Vagina (tissue), 2 donors: ENCODE measurements around the gene STAP2. TPM values are rescaled to one million over a fixed set of nuclear protein-coding genes. Genes with fewer than 3 reads are reported as not detected.

Experiments used
- DNase-seq, 2 donors: peaks; one replicate each; pipeline ENCODE4 v3.0.0-alpha.2; 2017; ENCODE audit errors: extremely low spot score in 2 of 2
- H3K27ac ChIP-seq: fragments of 200-600 bp; sonication (generic); one replicate; pipeline ENCODE4 v1.5.1; 2019
- H3K27me3 ChIP-seq: fragments of 200-600 bp; sonication (generic); one replicate; pipeline ENCODE4 v1.5.1; 2019
- H3K36me3 ChIP-seq, 2 donors: fragments of 200-600 bp; sonication (generic); one replicate each; pipeline ENCODE4 v1.5.1; 2017 to 2019
- H3K4me1 ChIP-seq: fragments of 200-600 bp; sonication (generic); one replicate; pipeline ENCODE4 v1.5.1; 2019
- H3K4me3 ChIP-seq, 2 donors: fragments of 200-600 bp; sonication (generic); 1 replicate in 1 of 2; 2 replicates in 1 of 2; pipeline ENCODE4 v1.5.1; 2016 to 2019
- H3K9me3 ChIP-seq: fragments of 200-600 bp; sonication (generic); one replicate; pipeline ENCODE4 v1.5.1; 2019
- POLR2A ChIP-seq, 2 donors: fragments of 450-650 bp; IDR thresholded peaks; one replicate each; pipeline ENCODE4 v1.6.1; 2017; ENCODE audit warnings: antibody characterized with exemption in 2 of 2, mild to moderate bottlenecking in 2 of 2, moderate library complexity in 2 of 2
- POLR2AphosphoS5 ChIP-seq, 2 donors: sonication (generic); formaldehyde crosslinking; IDR thresholded peaks; one replicate each; pipeline ENCODE4 v1.9.0; 2017; ENCODE audit warnings: antibody characterized with exemption in 2 of 2, mild to moderate bottlenecking in 2 of 2, low read depth in 1 of 2; ENCODE audit not compliant: insufficient read depth in 1 of 2
- intact Hi-C: fragments of 100-400 bp; cut with DNase I; formaldehyde crosslinking; loops from one replicate; pipeline ENCODE4 v1.15.1; 2023
- total RNA-seq: library from RNA; depleted of rRNA; stranded (reverse); fragments of >200 nt; gene quantifications from one replicate; pipeline ENCODE4 v1.2.3, GENCODE V29; 2016
- TF ChIP-seq, protein P1 (sequence below), 3 experiments: fragments of 450-650 bp in 2 of 3; fragments of 200-600 bp in 1 of 3; sonication (generic) in 1 of 3; IDR thresholded peaks; one replicate each; pipeline ENCODE4 v1.5.1; 2017 to 2019; ENCODE audit warnings: antibody characterized with exemption in 3 of 3, mild to moderate bottlenecking in 2 of 3, moderate library complexity in 2 of 3

The STAP2 gene
- total RNA-seq, 1 donor from 2014 or later, result 29.2 TPM

DNA sequence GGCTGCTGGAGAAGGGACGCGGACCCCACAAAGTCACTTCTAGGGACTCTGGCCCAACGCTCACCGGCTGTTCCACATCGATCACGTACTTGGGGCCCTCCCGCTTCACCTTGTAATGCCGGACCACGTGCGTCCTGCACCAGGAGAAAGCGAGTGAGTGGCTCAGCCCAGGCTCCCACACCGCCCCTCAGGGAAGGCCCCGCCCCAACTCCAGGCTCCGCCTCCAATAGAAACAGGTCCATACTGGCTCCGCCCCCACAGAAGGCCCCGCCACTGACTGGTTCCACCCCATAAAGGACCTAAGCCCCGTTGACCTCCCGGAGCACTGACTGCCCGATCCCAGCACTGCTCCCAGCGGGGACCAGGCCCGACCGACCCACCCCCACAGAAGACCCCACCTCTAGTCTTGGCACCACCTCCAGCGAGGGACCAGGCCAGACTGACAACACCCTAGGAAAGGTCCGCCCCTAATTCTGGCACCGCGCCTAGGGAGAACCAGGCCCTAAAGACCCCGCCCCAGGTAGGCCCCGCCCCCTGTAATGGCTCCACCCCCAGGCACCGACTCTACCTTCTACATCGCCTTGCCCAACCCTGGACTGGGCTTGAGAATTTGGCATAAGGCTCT, 11.3 kb downstream of the STAP2 start:
- TF ChIP-seq POLR2A (IDR thresholded peaks at IDR 0.05) (no peak), POLR2AphosphoS5 (IDR thresholded peaks at IDR 0.05; ENCODE audit: insufficient read depth in 1 of 2, low read depth in 1 of 2) (no peak)
- TF ChIP-seq, protein P1, sequence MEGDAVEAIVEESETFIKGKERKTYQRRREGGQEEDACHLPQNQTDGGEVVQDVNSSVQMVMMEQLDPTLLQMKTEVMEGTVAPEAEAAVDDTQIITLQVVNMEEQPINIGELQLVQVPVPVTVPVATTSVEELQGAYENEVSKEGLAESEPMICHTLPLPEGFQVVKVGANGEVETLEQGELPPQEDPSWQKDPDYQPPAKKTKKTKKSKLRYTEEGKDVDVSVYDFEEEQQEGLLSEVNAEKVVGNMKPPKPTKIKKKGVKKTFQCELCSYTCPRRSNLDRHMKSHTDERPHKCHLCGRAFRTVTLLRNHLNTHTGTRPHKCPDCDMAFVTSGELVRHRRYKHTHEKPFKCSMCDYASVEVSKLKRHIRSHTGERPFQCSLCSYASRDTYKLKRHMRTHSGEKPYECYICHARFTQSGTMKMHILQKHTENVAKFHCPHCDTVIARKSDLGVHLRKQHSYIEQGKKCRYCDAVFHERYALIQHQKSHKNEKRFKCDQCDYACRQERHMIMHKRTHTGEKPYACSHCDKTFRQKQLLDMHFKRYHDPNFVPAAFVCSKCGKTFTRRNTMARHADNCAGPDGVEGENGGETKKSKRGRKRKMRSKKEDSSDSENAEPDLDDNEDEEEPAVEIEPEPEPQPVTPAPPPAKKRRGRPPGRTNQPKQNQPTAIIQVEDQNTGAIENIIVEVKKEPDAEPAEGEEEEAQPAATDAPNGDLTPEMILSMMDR (IDR thresholded peaks at IDR 0.05), result no peak
- Histone ChIP-seq H3K27me3 (no peaks in the 10 kb centered on the region), H3K4me3 (peak overlapping the region; percentile 52 to 53), H3K27ac (peak overlapping the region; percentile 39), H3K36me3 (no peaks in the 10 kb centered on the region), H3K4me1 (peaks cover 22% of the 10 kb centered on the region), H3K9me3 (no peaks in the 10 kb centered on the region)
- intact Hi-C loops, result no loop called here
- no peak for DNase-seq

DNA sequence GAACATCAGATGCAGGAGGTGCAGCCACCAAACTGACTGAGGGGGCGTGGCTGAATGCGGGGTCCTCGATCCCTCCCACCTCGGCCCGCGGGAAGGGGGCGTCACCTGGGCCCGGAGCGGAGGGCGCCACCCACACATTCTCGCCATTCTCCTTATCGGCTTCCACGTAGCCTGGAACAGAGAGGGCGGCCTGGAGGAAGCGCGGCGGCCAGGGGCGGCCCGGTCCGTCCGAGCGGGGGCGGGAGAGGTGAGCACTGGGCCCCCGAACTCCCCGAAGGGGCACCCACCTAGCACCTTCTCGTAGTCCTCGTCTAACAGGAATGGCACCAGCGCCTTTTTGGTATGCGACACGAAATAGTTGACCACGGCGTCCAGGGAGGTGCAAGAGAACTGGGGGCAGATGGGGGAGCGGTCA, 11.8 kb downstream of the STAP2 start:
- intact Hi-C loops, result no loop called here
- TF ChIP-seq, protein P1 (IDR thresholded peaks at IDR 0.05), result no peak
- TF ChIP-seq POLR2A (IDR thresholded peaks at IDR 0.05), result no peak
- TF ChIP-seq POLR2AphosphoS5 (IDR thresholded peaks at IDR 0.05; ENCODE audit: insufficient read depth in 1 of 2, low read depth in 1 of 2), result no peak

DNA sequence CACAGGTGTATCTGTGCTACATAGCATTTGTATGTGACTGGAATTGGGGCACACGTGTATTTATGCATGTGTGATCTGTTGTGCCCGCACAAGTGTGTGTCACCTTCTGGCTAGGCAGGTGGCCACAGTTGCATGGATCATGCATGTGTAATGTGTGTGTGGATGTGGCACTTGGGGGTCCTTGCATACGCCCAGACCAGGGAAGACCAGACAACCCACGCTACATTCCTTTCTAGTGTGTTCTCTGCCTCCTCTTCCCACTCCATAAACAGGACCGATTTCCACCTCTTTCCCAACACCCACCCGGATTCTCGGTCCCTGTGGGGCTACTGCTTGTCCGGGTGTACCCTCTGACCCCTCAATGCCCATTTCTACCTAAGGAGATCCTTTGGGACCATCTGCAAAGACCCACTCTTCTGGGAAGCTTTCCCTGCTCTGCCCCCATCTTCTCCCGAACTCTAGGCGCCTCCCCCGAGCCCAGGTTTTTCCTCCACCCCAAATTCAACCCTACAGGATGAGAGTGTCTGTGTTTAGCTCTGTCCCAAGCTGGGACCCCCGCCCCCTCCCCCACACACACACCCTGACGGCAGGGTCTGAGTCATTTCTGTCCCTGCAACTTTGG, 12.3 kb downstream of the STAP2 start:
- intact Hi-C loops, result no loop called here
- TF ChIP-seq POLR2A (IDR thresholded peaks at IDR 0.05) (no peak), POLR2AphosphoS5 (IDR thresholded peaks at IDR 0.05; ENCODE audit: insufficient read depth in 1 of 2, low read depth in 1 of 2) (no peak)
- TF ChIP-seq, protein P1 (IDR thresholded peaks at IDR 0.05), result no peak
- Histone ChIP-seq H3K4me3 (no peak overlapping the region), H3K36me3 (no peaks in the 10 kb centered on the region), H3K27ac (no peak overlapping the region), H3K4me1 (peaks cover 22% of the 10 kb centered on the region), H3K27me3 (no peaks in the 10 kb centered on the region), H3K9me3 (no peaks in the 10 kb centered on the region)
- DNase-seq, result no peak

More for the DNA sequence above, 11.8 kb downstream of the STAP2 start:
- Histone ChIP-seq H3K27ac (no peak overlapping the region), H3K36me3 (no peaks in the 10 kb centered on the region), H3K9me3 (no peaks in the 10 kb centered on the region), H3K4me1 (peaks cover 22% of the 10 kb centered on the region), H3K4me3 (peak overlapping the region; percentile 52 to 53), H3K27me3 (no peaks in the 10 kb centered on the region)
- no peak for DNase-seq

DNA sequence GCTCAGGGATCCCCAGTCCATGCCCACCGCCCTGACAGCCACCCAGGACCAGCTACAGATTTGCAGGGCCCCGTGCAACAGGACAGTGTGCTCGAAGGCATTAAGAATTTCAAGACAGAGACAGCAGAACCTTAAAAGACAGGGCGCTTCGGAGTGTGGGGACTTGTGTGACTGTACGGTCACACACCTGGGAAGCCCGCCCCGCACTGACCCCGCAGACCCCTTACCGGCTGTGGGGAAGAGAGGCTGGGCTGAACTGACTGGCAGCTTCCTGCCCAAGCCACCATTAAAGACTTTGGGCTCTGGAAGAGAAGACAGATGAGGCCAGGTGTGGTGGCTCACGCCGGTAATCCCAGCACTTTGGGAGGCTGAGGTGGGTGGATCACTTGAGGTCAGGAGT, 14.4 kb downstream of the STAP2 start:
- H3K9me3 ChIP-seq, result no peaks in the 10 kb centered on the region
- intact Hi-C loops, result no loop called here
- no peaks in the 10 kb centered on the region for H3K36me3 ChIP-seq
- no peaks in the 10 kb centered on the region for H3K27me3 ChIP-seq
- no peak for DNase-seq
- H3K4me3 ChIP-seq, result no peak overlapping the region
- TF ChIP-seq POLR2A (IDR thresholded peaks at IDR 0.05), result no peak
- TF ChIP-seq POLR2AphosphoS5 (IDR thresholded peaks at IDR 0.05; ENCODE audit: insufficient read depth in 1 of 2, low read depth in 1 of 2), result no peak
- TF ChIP-seq, protein P1 (IDR thresholded peaks at IDR 0.05), result no peak
- H3K27ac ChIP-seq, result no peak overlapping the region
- peaks cover 21% of the 10 kb centered on the region for H3K4me1 ChIP-seq

DNA sequence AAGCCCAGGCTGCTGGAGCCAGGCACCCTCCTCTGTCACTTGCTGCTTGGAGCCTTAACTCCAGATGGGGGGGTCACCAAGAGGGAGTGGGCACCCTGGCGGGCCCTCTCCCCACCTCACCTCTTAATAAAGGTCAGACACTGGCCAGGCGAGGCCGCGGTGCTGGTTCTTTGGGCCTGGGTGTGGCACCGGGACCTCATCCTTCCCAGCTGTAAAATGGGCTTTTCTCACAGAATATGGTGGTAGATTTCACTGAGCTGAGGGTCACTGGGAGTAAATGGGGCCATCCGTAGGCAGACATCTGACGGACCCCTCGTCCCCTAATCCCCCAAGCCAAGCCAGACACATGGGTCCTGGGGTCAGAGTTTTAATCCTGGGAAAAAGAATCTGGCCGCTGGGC, 14.9 kb downstream of the STAP2 start:
- intact Hi-C loops, result no loop called here
- TF ChIP-seq, protein P1 (IDR thresholded peaks at IDR 0.05), result no peak
- TF ChIP-seq POLR2A (IDR thresholded peaks at IDR 0.05) (no peak), POLR2AphosphoS5 (IDR thresholded peaks at IDR 0.05; ENCODE audit: insufficient read depth in 1 of 2, low read depth in 1 of 2) (no peak)
- no peak overlapping the region for H3K27ac ChIP-seq

More for the DNA sequence above, 14.9 kb downstream of the STAP2 start:
- Histone ChIP-seq H3K36me3 (no peaks in the 10 kb centered on the region), H3K9me3 (no peaks in the 10 kb centered on the region), H3K27me3 (no peaks in the 10 kb centered on the region), H3K4me1 (peaks cover 16% of the 10 kb centered on the region), H3K4me3 (no peak overlapping the region)
- no peak for DNase-seq
